HEK293T (cell line): Measurements from ENCODE around the gene DENND2A.

Experiments
- ELF4 ChIP-seq: fragments of 450-650 bp; IDR thresholded peaks from 2 replicates; pipeline ENCODE4 v1.6.1; 2017; ENCODE audit warnings: antibody characterized with exemption
- FOXA1 ChIP-seq: fragments of 450-650 bp; IDR thresholded peaks from 2 replicates; pipeline ENCODE4 v1.6.1; 2016; ENCODE audit warnings: mild to moderate bottlenecking
- HDGF ChIP-seq: fragments of 450-650 bp; IDR thresholded peaks from 2 replicates; pipeline ENCODE4 v1.6.1; 2017; ENCODE audit warnings: antibody characterized with exemption, borderline replicate concordance
- TARDBP ChIP-seq: fragments of 450-650 bp; IDR thresholded peaks from 2 replicates; pipeline ENCODE4 v1.6.1; 2016

- no peak for TF ChIP-seq HDGF
- no peak for TF ChIP-seq FOXA1
- no peak for TF ChIP-seq TARDBP
- TF ChIP-seq ELF4 = no peak
These were observed 13.4 kb upstream of the DENND2A start for GRCh38 chr7:140654109-140654387.
